ENCODE results near the gene TREH. TPM values are rescaled to one million over a fixed set of nuclear protein-coding genes. Genes with fewer than 3 reads are reported as not detected.
"Not testable (repeated sequence)": the region's sequence is repeated elsewhere in the genome, so short reads cannot be mapped to it uniquely, and the experiment has no call there.

The TREH gene
- total and polyA plus RNA-seq, 4 donors: 0.17 to 1.1 (median 0.19) TPM; not detected in 1

- Histone ChIP-seq H3K27ac (ENCODE audit: low read depth in 1 of 2, low read length in 1 of 2) (peak overlapping the region; percentile 47 to 92), H3K36me3 (ENCODE audit: control insufficient read depth in 4 of 4, insufficient read depth in 4 of 4, low read length in 4 of 4) (peaks cover 8 to 16% (median 12%) of the 10 kb centered on the region in 4 donors), H3K9me3 (ENCODE audit: control insufficient read depth in 4 of 4, insufficient read depth in 3 of 4, low read length in 3 of 4) (no peaks in the 10 kb centered on the region), H3K9ac (ENCODE audit: insufficient read depth in 1 of 2, low read length in 2 of 2) (no peak overlapping the region), H3K27me3 (ENCODE audit: control insufficient read depth in 3 of 3, insufficient read depth in 3 of 3, low read length in 2 of 3) (peaks cover 0 to 4% (median 0%) of the 10 kb centered on the region in 3 donors), H3K4me3 (no peak overlapping the region), H3K4me1 (ENCODE audit: control insufficient read depth in 5 of 5, insufficient read depth in 5 of 5, low read length in 5 of 5) (peaks cover 0 to 41% (median 25%) of the 10 kb centered on the region in 5 donors)
- ATAC-seq (ENCODE audit: insufficient read depth, low FRiP score) (no peak), DNase-seq (peak; percentile 36 to 66 (median 43))
- 29 to 45% methylated on average over 7 of the region's 7 CpGs for WGBS, 2 donors
- no peak for TF ChIP-seq CTCF (IDR thresholded peaks at IDR 0.05; ENCODE audit: control extremely low read depth, extremely low read depth)
These were observed 67.1 kb downstream of the TREH start for GRCh38 chr11:118612378-118612777.

- H3K27me3 ChIP-seq (ENCODE audit: control insufficient read depth in 3 of 3, insufficient read depth in 3 of 3, low read length in 2 of 3); ATAC-seq (ENCODE audit: insufficient read depth, low FRiP score); H3K9me3 ChIP-seq (ENCODE audit: control insufficient read depth in 4 of 4, insufficient read depth in 3 of 4, low read length in 3 of 4); DNase-seq: not testable (repeated sequence)
- Histone ChIP-seq H3K4me3 (peak overlapping the region; percentile 39), H3K4me1 (ENCODE audit: control insufficient read depth in 5 of 5, insufficient read depth in 5 of 5, low read length in 5 of 5) (peaks cover 0 to 39% (median 31%) of the 10 kb centered on the region in 5 donors), H3K27ac (ENCODE audit: low read depth in 1 of 2, low read length in 1 of 2) (peak overlapping the region in 1 of 2 donors; percentile 93), H3K36me3 (ENCODE audit: control insufficient read depth in 4 of 4, insufficient read depth in 4 of 4, low read length in 4 of 4) (peaks cover 8 to 16% (median 10%) of the 10 kb centered on the region in 4 donors), H3K9ac (ENCODE audit: insufficient read depth in 1 of 2, low read length in 2 of 2) (peak overlapping the region in 1 of 2 donors; percentile 55)
- WGBS, 2 donors: 61 to 70% methylated on average over 19 of the region's 19 CpGs
These were observed 68.0 kb downstream of the TREH start for GRCh38 chr11:118611433-118611795.

- H3K4me3 ChIP-seq: peak overlapping the region; percentile 39
- peak; percentile 60 for ATAC-seq (ENCODE audit: insufficient read depth, low FRiP score)
- H3K27me3 ChIP-seq (ENCODE audit: control insufficient read depth in 3 of 3, insufficient read depth in 3 of 3, low read length in 2 of 3): peaks cover 0 to 4% (median 0%) of the 10 kb centered on the region in 3 donors
- H3K27ac ChIP-seq (ENCODE audit: low read depth in 1 of 2, low read length in 1 of 2): peak overlapping the region; percentile 91 to 93
- 4 to 5% methylated on average over 26 to 54 of the region's 54 CpGs for WGBS, 2 donors
- peaks cover 6 to 11% (median 6%) of the 10 kb centered on the region in 4 donors for H3K36me3 ChIP-seq (ENCODE audit: control insufficient read depth in 4 of 4, insufficient read depth in 4 of 4, low read length in 4 of 4)
- TF ChIP-seq CTCF (IDR thresholded peaks at IDR 0.05; ENCODE audit: control extremely low read depth, extremely low read depth): peak; percentile 87
- H3K9me3 ChIP-seq (ENCODE audit: control insufficient read depth in 4 of 4, insufficient read depth in 3 of 4, low read length in 3 of 4): no peaks in the 10 kb centered on the region
- H3K4me1 ChIP-seq (ENCODE audit: control insufficient read depth in 5 of 5, insufficient read depth in 5 of 5, low read length in 5 of 5): peaks cover 0 to 44% (median 34%) of the 10 kb centered on the region in 5 donors
- H3K9ac ChIP-seq (ENCODE audit: insufficient read depth in 1 of 2, low read length in 2 of 2): peak overlapping the region in 1 of 2 donors; percentile 55
- peak; percentile 62 to 78 (median 78) for DNase-seq
These were observed 68.5 kb downstream of the TREH start for GRCh38 chr11:118610773-118611432.

DNA sequence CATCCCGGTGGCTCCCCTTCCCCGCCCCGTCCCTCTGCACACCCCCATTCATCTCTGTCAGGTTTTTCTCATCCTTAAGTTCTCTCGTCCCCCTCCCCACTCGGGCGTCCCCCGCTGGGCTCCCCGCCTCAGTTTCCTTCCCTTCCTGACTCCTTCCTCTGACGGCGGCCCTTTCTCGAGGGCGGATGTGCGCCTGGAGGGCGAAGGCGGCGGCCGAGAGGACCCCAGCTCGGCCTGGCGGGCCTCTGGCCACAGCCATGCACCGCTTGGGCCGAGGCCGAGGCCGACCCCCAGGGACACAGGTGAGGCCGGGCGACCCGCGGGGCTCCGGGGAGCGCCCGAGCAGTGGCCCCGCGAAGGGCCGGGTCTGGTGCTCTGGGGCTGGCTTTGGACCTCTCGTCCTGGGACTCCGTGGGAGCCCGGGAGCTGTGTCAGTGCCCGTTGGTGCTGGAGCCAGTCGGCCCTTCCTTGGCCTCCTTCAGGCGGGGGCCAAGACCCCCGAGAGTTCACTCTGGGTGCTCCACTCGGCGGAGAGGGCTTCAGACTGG is 69.2 kb downstream of the TREH start:
- peaks cover 0 to 4% (median 0%) of the 10 kb centered on the region in 3 donors for H3K27me3 ChIP-seq (ENCODE audit: control insufficient read depth in 3 of 3, insufficient read depth in 3 of 3, low read length in 2 of 3)
- DNase-seq (no peak), ATAC-seq (ENCODE audit: insufficient read depth, low FRiP score) (no peak)
- peak overlapping the region in 1 of 2 donors; percentile 32 for H3K9ac ChIP-seq (ENCODE audit: insufficient read depth in 1 of 2, low read length in 2 of 2)
- H3K4me1 ChIP-seq (ENCODE audit: control insufficient read depth in 5 of 5, insufficient read depth in 5 of 5, low read length in 5 of 5): peaks cover 0 to 50% (median 31%) of the 10 kb centered on the region in 5 donors
- peak overlapping the region; percentile 39 for H3K4me3 ChIP-seq
- peaks cover 0 to 10% (median 2%) of the 10 kb centered on the region in 4 donors for H3K36me3 ChIP-seq (ENCODE audit: control insufficient read depth in 4 of 4, insufficient read depth in 4 of 4, low read length in 4 of 4)
- peak overlapping the region; percentile 91 to 93 for H3K27ac ChIP-seq (ENCODE audit: low read depth in 1 of 2, low read length in 1 of 2)
- no peak for TF ChIP-seq CTCF (IDR thresholded peaks at IDR 0.05; ENCODE audit: control extremely low read depth, extremely low read depth)
- WGBS, 2 donors: 8 to 27% methylated on average over 35 to 42 of the region's 42 CpGs
- H3K9me3 ChIP-seq (ENCODE audit: control insufficient read depth in 4 of 4, insufficient read depth in 3 of 4, low read length in 3 of 4): no peaks in the 10 kb centered on the region

Measured in lung (tissue), 12 donors.